Lower lobe of right lung (tissue), 2 donors: ENCODE measurements around the gene PROCR. TPM values are rescaled to one million over a fixed set of nuclear protein-coding genes. Genes with fewer than 3 reads are reported as not detected.
"Not testable (repeated sequence)": the region's sequence is repeated elsewhere in the genome, so short reads cannot be mapped to it uniquely, and the experiment has no call there.

ENCODE experiments used
- ATAC-seq, 2 donors: fragments of 200-7000 bp; cut with Tn5 transposase; one replicate each; pipeline ENCODE4 v1.9.1; 2020 to 2022; ENCODE audit warnings: mild to moderate bottlenecking in 2 of 2, moderate library complexity in 2 of 2
- DNase-seq: peaks from one replicate; pipeline ENCODE4 v3.0.0-alpha.2; 2020
- H3K27ac ChIP-seq: fragments of 200-600 bp; one replicate; pipeline ENCODE4 v1.8.0; 2022
- H3K27me3 ChIP-seq: fragments of 200-600 bp; one replicate; pipeline ENCODE4 v1.8.0; 2022; ENCODE audit warnings: low read depth
- H3K36me3 ChIP-seq: fragments of 200-600 bp; one replicate; pipeline ENCODE4 v1.8.0; 2022; ENCODE audit warnings: mild to moderate bottlenecking
- H3K4me1 ChIP-seq: fragments of 200-600 bp; one replicate; pipeline ENCODE4 v1.8.0; 2022
- H3K4me3 ChIP-seq: fragments of 200-600 bp; one replicate; pipeline ENCODE4 v1.8.0; 2022; ENCODE audit warnings: mild to moderate bottlenecking
- H3K9me3 ChIP-seq: fragments of 200-600 bp; one replicate; pipeline ENCODE4 v1.8.0; 2022
- intact Hi-C: fragments of 100-400 bp; cut with DNase I; formaldehyde crosslinking; loops from one replicate; pipeline ENCODE4 v1.11.0; 2022
- total RNA-seq: library from RNA; stranded (reverse); fragmentation: NEBNext Ultra II Directional; extraction: Animal tissue kit (Norgen Biotek cat#: 25700); gene quantifications from one replicate; pipeline ENCODE4 v1.2.1, GENCODE V29; 2021
- TF ChIP-seq, protein P1 (sequence below): fragments of 200-600 bp; IDR thresholded peaks from one replicate; pipeline ENCODE4 v1.8.0; 2022; ENCODE audit warnings: antibody characterized with exemption, mild to moderate bottlenecking
- donor health status: DM: no; HTN: yes; CAD: no; lungs with severe emphysema.

Gene PROCR
- total RNA-seq, 1 donor from 2014 or later: 15.7 TPM

DNA sequence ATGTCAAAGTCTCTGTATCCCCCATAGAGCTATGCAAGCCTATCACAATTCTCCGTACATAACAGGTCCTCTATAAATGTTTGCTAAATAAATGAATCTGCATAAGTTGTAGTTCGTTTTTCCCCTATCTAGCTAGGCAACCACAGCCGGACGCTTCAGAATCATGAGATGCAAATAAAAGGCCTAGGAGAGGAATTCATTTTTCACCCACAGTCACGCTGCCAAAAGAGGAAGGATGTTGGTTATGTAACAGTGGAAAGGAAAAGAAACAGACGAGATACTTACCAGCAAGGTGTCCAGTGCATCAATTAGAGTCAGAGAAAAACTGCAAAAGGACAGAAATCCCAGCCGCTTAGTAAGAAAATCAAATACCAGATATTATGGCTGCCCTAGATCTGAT is 27.2 kb upstream of the PROCR start:
- Histone ChIP-seq H3K27me3 (no peaks in the 10 kb centered on the region), H3K4me3 (no peak overlapping the region), H3K36me3 (peaks cover 50% of the 10 kb centered on the region), H3K27ac (peak overlapping the region; percentile 51), H3K9me3 (no peaks in the 10 kb centered on the region), H3K4me1 (peaks cover 38% of the 10 kb centered on the region)
- ATAC-seq (no peak), DNase-seq (no peak)
- intact Hi-C loops: loop anchor here (5.0 kb wide), 1 partner anchor 63 kb away; no protein-coding TSS in a partner anchor
- TF ChIP-seq, protein P1, sequence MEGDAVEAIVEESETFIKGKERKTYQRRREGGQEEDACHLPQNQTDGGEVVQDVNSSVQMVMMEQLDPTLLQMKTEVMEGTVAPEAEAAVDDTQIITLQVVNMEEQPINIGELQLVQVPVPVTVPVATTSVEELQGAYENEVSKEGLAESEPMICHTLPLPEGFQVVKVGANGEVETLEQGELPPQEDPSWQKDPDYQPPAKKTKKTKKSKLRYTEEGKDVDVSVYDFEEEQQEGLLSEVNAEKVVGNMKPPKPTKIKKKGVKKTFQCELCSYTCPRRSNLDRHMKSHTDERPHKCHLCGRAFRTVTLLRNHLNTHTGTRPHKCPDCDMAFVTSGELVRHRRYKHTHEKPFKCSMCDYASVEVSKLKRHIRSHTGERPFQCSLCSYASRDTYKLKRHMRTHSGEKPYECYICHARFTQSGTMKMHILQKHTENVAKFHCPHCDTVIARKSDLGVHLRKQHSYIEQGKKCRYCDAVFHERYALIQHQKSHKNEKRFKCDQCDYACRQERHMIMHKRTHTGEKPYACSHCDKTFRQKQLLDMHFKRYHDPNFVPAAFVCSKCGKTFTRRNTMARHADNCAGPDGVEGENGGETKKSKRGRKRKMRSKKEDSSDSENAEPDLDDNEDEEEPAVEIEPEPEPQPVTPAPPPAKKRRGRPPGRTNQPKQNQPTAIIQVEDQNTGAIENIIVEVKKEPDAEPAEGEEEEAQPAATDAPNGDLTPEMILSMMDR: no peak

DNA sequence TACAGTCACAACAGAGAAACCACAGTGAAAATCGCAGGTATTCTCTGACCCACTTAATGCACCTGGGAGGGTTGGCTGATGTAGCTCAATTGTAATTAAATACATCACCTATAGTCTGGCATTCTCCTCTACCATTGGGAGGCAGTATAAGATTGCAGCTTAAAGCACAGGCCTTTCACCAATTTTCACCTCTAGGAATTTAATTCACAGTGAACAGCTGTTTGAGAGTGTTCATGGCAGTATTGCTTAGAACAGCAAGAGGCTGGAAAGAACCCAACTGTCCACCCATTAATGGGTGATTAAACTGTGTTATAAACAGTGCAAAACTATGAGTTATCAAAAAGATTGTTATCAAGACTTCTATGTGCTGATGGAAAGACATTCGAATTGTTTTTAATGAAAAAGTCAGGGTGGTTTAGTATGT is 26.7 kb upstream of the PROCR start:
- peaks cover 46% of the 10 kb centered on the region for H3K36me3 ChIP-seq
- peaks cover 38% of the 10 kb centered on the region for H3K4me1 ChIP-seq
- DNase-seq (no peak), ATAC-seq (peak; percentile 9 to 57)
- H3K9me3 ChIP-seq: no peaks in the 10 kb centered on the region
- intact Hi-C loops: loop anchor here (5.0 kb wide), 1 partner anchor 62 kb away; no protein-coding TSS in a partner anchor
- H3K27ac ChIP-seq: peak overlapping the region; percentile 22
- TF ChIP-seq, protein P1: peak; percentile 67
- no peak overlapping the region for H3K4me3 ChIP-seq
- no peaks in the 10 kb centered on the region for H3K27me3 ChIP-seq

GRCh38 chr20:35146299-35146919 is 25.5 kb upstream of the PROCR start:
- Histone ChIP-seq H3K9me3 (no peaks in the 10 kb centered on the region), H3K4me3 (peak overlapping the region; percentile 72), H3K36me3 (peaks cover 33% of the 10 kb centered on the region), H3K27me3 (no peaks in the 10 kb centered on the region), H3K27ac (peak overlapping the region; percentile 83), H3K4me1 (peaks cover 38% of the 10 kb centered on the region)
- ATAC-seq (peak; percentile 37 to 51), DNase-seq (peak; percentile 54)
- intact Hi-C loops: loop anchor here (5.0 kb wide), 1 partner anchor 61 kb away; no protein-coding TSS in a partner anchor
- TF ChIP-seq, protein P1: no peak

DNA sequence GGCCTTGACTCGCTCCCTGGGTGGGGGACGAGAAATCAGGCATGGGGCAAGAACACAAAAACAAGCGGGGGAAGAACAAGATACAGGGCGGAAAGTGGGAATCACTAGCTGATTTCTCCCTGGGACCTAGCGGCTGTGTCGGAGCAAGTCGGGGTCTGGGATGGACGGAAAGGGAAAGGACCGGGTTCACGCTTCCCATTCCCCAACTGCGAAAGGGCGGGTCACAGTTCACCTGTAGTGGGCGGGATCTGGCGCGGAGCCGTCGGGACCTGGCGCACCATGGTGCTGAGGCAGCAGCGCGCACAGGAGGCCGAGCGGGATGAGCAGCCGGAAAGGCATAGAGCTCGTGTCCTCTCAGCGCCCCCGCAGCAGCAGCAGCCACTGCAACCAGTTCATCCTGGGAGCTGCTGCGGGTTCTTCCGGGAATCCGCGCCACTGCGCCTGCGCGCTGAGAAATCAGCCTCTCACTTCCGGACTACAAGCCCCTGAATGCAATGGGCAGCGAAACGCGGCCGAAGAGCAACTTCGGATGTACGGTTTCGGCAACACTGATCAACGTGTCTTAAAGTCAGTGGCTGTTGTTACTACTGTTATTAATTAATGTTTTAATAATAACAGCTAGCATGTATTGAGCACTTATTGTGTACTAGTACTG is 24.8 kb upstream of the PROCR start, which contains the start of gene EDEM2:
EDEM2 (minus strand) TSS at position 417 of the 655 bp plus-strand sequence; CDS start at position 339, 78 bp downstream.
- DNase-seq: peak; percentile 95
- peak within 1 kb of the TSS; percentile 72 for H3K4me3 ChIP-seq
- intact Hi-C loops: loop anchor here (5.0 kb wide), 1 partner anchor 60 kb away; no protein-coding TSS in a partner anchor
- H3K36me3 ChIP-seq: peaks cover 27% of the 10 kb centered on the region
- peaks cover 38% of the 10 kb centered on the region for H3K4me1 ChIP-seq
- ATAC-seq: peak; percentile 93 to 97
- TF ChIP-seq, protein P1: no peak
- H3K27ac ChIP-seq: peak within 1 kb of the TSS; percentile 83
- H3K27me3 ChIP-seq: no peaks in the 10 kb centered on the region
- H3K9me3 ChIP-seq: no peaks in the 10 kb centered on the region

GRCh38 chr20:35147575-35148071 is 24.2 kb upstream of the PROCR start:
- Histone ChIP-seq H3K4me3 (peak overlapping the region; percentile 72), H3K36me3 (peaks cover 21% of the 10 kb centered on the region), H3K4me1 (peaks cover 38% of the 10 kb centered on the region), H3K27ac (peak overlapping the region; percentile 83)
- peak; percentile 9 to 43 for ATAC-seq
- not testable (repeated sequence) for H3K27me3 ChIP-seq, H3K9me3 ChIP-seq, DNase-seq
- intact Hi-C loops: loop anchor here (5.0 kb wide), 1 partner anchor 60 kb away; no protein-coding TSS in a partner anchor
